ENCODE results near the gene BPIFA3. TPM values are rescaled to one million over a fixed set of nuclear protein-coding genes. Genes with fewer than 3 reads are reported as not detected.

Gene BPIFA3
- total and polyA plus RNA-seq, 9 of the 15 experiments (the other 6 are each of a cell fraction or from before 2014, with no cell fraction given): not detected

DNA sequence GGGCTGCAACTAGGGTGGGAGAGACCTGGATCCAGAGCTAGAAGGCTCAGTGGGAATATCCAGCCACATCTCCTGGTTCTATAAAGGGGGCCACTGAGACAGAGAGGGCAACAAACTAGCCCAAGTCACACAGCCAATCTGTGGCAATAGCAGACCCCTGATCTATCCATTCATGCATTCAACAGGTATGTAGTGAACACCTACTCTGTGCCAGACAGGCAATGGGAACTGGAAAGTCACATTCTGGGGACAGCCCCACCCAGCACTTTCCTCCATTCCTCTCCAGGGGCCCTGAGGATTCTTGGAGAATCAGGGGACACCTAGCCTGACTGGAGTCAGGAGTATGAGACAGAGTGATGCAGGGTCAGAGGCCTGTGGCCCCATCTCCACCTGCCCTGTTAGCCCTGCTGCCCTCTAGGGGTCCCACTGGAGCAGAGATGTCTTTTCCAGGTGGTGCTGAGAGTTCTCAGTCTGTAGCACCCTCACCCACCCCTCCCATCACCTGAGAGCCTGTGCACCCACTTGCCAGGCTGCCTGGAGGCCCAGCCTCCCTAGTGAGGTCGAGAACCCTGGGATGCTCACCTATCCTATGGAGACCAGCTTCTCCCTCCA, 35.6 kb upstream of the BPIFA3 start:
- Histone ChIP-seq H3K79me2 (ENCODE audit: control insufficient read depth, insufficient read depth, low read length) (no peaks in the 10 kb centered on the region), H3K27me3 (ENCODE audit: control insufficient read depth in 2 of 2, insufficient read depth in 2 of 2, low read length in 2 of 2) (peaks cover 8 to 34% of the 10 kb centered on the region in 2 experiments; a peak in 3 of 5 replicates), H3K9me1 (ENCODE audit: control insufficient read depth, insufficient read depth, low read length) (no peaks in the 10 kb centered on the region), H3K36me3 (ENCODE audit: control insufficient read depth, insufficient read depth, low read length) (no peaks in the 10 kb centered on the region), H3K4me1 (replicated peaks in 1 of 2; ENCODE audit: control insufficient read depth in 2 of 2, insufficient read depth in 2 of 2, low read length in 2 of 2) (no peaks in the 10 kb centered on the region; a peak in 1 of 5 replicates), H3K4me3 (no peak overlapping the region), H4K20me1 (replicated peaks; ENCODE audit: control insufficient read depth, insufficient read depth, low read length) (peaks cover 3% of the 10 kb centered on the region; the same call in 1 of the 2 replicates), H2AFZ (ENCODE audit: low read depth, low read length) (no peak overlapping the region), H3K4me2 (ENCODE audit: insufficient read depth, low read length) (no peak overlapping the region), H3K9ac (ENCODE audit: insufficient read depth in 1 of 2, low read depth in 2 of 2, low read length in 2 of 2) (no peak overlapping the region), H3K9me3 (replicated peaks; ENCODE audit: control insufficient read depth, insufficient read depth, low read depth, low read length) (no peaks in the 10 kb centered on the region; the same call in 1 of the 2 replicates), H3K27ac (ENCODE audit: extremely low read depth, low read depth, low read length) (no peak overlapping the region)
- no peak for FAIRE-seq
- ChIA-PET CTCF (ENCODE audit: low intra/inter-chr PET ratio) (no interaction called here), POLR2A (no interaction called here)
- ATAC-seq: peak; percentile 67
- intact Hi-C loops (cut with micrococcal nuclease): no loop called here
- no peak for DNase-seq (ENCODE audit: extremely low read depth in 1 of 4, low spot score in 3 of 4)
- BruUV-seq (replicated peaks): no TSS peak
- TF ChIP-seq, protein P1, sequence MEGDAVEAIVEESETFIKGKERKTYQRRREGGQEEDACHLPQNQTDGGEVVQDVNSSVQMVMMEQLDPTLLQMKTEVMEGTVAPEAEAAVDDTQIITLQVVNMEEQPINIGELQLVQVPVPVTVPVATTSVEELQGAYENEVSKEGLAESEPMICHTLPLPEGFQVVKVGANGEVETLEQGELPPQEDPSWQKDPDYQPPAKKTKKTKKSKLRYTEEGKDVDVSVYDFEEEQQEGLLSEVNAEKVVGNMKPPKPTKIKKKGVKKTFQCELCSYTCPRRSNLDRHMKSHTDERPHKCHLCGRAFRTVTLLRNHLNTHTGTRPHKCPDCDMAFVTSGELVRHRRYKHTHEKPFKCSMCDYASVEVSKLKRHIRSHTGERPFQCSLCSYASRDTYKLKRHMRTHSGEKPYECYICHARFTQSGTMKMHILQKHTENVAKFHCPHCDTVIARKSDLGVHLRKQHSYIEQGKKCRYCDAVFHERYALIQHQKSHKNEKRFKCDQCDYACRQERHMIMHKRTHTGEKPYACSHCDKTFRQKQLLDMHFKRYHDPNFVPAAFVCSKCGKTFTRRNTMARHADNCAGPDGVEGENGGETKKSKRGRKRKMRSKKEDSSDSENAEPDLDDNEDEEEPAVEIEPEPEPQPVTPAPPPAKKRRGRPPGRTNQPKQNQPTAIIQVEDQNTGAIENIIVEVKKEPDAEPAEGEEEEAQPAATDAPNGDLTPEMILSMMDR (IDR thresholded peaks at IDR 0.05 in 2 of 3, conservative IDR thresholded peaks at IDR 0.05 in 1 of 3; ENCODE audit: insufficient read depth in 2 of 3, low read depth in 1 of 3, low read length in 3 of 3): 0 out of 6 replicates have a peak, but pooled peaks of 2 of the 3 experiments have one; percentile 3 to 14
- no peak for TF ChIP-seq RCOR1 (IDR thresholded peaks at IDR 0.05; ENCODE audit: borderline replicate concordance in 1 of 2, low read depth in 2 of 2, low read length in 2 of 2)
- 0% methylated on average over 1 of the region's 1 CpG for WGBS (ENCODE audit: insufficient coverage, low coverage, missing lambda C conversion rate)
- in situ Hi-C loops (cut with MboI): no loop called here

All from K562 (cell line).